Lung microvascular endothelial cell (primary cell): ENCODE data around the gene SLC44A5. TPM values are rescaled to one million over a fixed set of nuclear protein-coding genes. Genes with fewer than 3 reads are reported as not detected.
"Not testable (repeated sequence)": the region's sequence is repeated elsewhere in the genome, so short reads cannot be mapped to it uniquely, and the experiment has no call there.

Experiments
- DNase-seq, 2 donors: peaks; one replicate each; pipeline versions ENCODE4 v3.0.0 to v3.0.0-alpha.2; 2010; ENCODE audit warnings: low read depth in 2 of 2
- total RNA-seq: library from RNA; depleted of rRNA; stranded (reverse); fragments of >200 nt; gene quantifications from 2 replicates; pipeline ENCODE4 v1.2.1, GENCODE V29; 2014

Gene SLC44A5
- 0.99 and 2.2 TPM in 2 replicates for total RNA-seq

GRCh38 chr1:75611014-75611413, at the start of gene SLC44A5:
Gene SLC44A5, minus strand, starts transcription at chr1:75611114. Its CDS starts 69,667 bp downstream, at chr1:75541447.
- DNase-seq = no peak

GRCh38 chr1:75655931-75656330, 45.0 kb upstream of the SLC44A5 start:
- DNase-seq = no peak

- not testable (repeated sequence) for DNase-seq
These were observed 36.3 kb upstream of the SLC44A5 start for GRCh38 chr1:75647183-75647582.

GRCh38 chr1:75645153-75645552, 34.2 kb upstream of the SLC44A5 start:
- not testable (repeated sequence) for DNase-seq

GRCh38 chr1:75643460-75643859, 32.5 kb upstream of the SLC44A5 start:
- peak in 1 of 2 donors; percentile 72 for DNase-seq

- DNase-seq = no peak
These were observed 30.4 kb upstream of the SLC44A5 start for GRCh38 chr1:75641325-75641724.

GRCh38 chr1:75640137-75640536, 29.2 kb upstream of the SLC44A5 start:
- no peak for DNase-seq

GRCh38 chr1:75632350-75632949, 21.5 kb upstream of the SLC44A5 start:
- peak; percentile 52 to 67 for DNase-seq

GRCh38 chr1:75630998-75631397, 20.1 kb upstream of the SLC44A5 start:
- DNase-seq = no peak

- DNase-seq = no peak
These were observed 19.2 kb upstream of the SLC44A5 start for GRCh38 chr1:75630004-75630594.

GRCh38 chr1:75625795-75626194, 14.9 kb upstream of the SLC44A5 start:
- no peak for DNase-seq

- no peak for DNase-seq
These were observed 7.5 kb upstream of the SLC44A5 start for GRCh38 chr1:75618382-75618781.

- DNase-seq = peak; percentile 5 to 60
These were observed 5.8 kb upstream of the SLC44A5 start for GRCh38 chr1:75616436-75617433.

GRCh38 chr1:75615613-75616435, 4.9 kb upstream of the SLC44A5 start:
- peak; percentile 57 to 73 for DNase-seq

- no peak for DNase-seq
These were observed 3.5 kb upstream of the SLC44A5 start for GRCh38 chr1:75614399-75614756.

- no peak for DNase-seq
These were observed 3.0 kb upstream of the SLC44A5 start for GRCh38 chr1:75613916-75614315.

GRCh38 chr1:75612976-75613375, 2.1 kb upstream of the SLC44A5 start:
- DNase-seq = no peak

- no peak for DNase-seq
These were observed 8.4 kb downstream of the SLC44A5 start for GRCh38 chr1:75602486-75602885.

GRCh38 chr1:75600781-75601180, 10.1 kb downstream of the SLC44A5 start:
- no peak for DNase-seq

GRCh38 chr1:75594327-75594726, 16.6 kb downstream of the SLC44A5 start:
- DNase-seq = no peak

GRCh38 chr1:75593457-75593856, 17.5 kb downstream of the SLC44A5 start:
- not testable (repeated sequence) for DNase-seq
